Jurkat, Clone E6-1 (cell line): ENCODE data around the gene INO80.
A peak's percentile ranks its signal among the peaks of the same experiment; 100 is the strongest.
"Not testable (repeated sequence)": the region's sequence is repeated elsewhere in the genome, so short reads cannot be mapped to it uniquely, and the experiment has no call there.

Experiments
- DNase-seq: peaks from one replicate; pipeline ENCODE4 v3.0.0-alpha.2; 2011; ENCODE audit warnings: low read depth, low spot score
- H3K4me3 ChIP-seq: 2 replicates; pipeline ENCODE4 v1.5.1; 2011; ENCODE audit warnings: mild to moderate bottlenecking, low read length, control low read depth, moderate library complexity

Gene INO80

DNA sequence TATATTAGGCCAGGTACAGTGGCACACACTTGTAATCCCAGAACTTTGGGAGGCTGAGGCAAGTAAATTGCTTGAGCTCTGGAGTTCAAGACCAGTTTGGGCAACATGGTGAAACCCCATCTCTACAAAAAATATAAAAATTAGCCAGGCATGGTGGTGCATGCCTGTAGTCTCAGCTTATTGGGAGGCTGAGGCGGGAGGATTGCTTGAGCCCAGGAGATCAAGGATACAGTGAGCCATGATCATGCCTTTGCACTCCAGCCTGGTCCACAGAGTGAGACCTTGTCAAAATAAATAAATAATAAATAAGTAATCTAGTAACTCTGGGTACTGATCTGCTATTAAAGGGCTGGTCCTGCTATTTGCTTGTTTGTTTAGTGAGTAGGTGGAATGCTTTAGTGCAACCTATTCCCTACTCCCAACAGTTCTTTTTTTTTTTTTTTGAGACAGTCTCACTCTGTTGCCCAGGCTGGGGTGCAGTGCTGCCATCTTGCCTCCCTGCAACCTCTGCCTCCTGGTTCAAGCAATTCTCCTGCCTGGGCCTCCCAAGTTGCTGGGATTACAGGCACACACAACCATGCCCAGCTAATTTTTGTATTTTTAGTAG, 9.1 kb upstream of the INO80 start:
- DNase-seq: no peak
- no peak overlapping the region for H3K4me3 ChIP-seq

DNA sequence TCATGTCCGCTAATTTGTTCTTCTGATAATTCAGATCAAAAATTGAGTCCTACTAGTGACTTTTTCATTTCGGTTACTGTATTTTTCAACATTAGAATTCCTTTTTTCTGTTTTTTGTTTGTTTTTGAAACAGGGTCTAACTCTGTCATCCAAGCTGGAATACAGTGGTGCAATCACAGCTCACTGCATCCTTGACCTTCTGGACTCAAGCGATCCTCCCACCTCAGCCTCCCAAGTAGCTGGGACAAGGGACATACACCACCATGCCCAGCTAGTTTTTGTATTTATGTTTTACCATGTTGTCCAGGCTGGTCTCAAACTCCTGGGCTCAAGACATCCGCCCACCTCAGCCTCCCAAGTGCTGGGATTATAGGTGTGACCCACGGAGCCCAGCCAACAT, 8.0 kb upstream of the INO80 start:
- no peak overlapping the region for H3K4me3 ChIP-seq
- DNase-seq: no peak

DNA sequence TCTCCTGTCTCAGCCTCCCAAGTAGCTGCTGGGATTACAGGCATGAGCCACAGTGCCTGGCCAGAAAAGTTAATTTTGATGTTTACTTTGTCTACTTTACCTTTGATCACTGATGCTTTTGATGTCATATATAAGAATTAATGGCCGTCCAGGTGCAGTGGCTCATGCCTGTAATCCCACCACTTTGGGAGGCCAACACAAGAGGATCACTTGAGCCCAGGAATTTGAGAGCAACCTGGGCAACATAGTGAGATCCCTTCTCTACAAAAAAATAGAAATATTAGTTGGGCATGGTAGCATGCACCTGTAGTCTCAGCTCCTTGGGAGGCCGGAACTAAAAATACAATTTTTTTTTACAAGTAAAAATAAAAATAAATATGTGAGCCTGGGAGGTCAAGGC, 6.8 kb upstream of the INO80 start:
- no peak overlapping the region for H3K4me3 ChIP-seq

DNA sequence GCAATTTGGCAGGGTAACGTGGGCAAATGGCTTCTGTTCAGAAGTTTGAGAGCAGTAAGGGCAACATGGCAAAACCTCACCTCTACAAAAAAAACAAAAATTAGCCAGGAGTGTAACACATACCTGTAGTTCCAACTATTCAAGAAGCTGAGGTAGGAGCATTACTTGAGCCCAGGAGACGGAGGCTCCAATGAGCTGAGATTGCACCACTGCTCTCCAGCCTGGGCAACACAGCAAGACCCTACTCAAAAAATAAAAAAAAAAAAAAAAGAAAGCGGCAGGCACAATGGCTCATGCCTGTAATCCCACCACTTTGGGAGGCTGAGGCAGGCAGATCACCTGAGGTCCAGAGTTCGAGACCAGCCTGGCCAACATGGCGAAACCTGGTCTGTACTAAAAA, 5.9 kb upstream of the INO80 start:
- H3K4me3 ChIP-seq: no peak overlapping the region
- DNase-seq: no peak

More for the DNA sequence above, 6.8 kb upstream of the INO80 start:
- no peak for DNase-seq

DNA sequence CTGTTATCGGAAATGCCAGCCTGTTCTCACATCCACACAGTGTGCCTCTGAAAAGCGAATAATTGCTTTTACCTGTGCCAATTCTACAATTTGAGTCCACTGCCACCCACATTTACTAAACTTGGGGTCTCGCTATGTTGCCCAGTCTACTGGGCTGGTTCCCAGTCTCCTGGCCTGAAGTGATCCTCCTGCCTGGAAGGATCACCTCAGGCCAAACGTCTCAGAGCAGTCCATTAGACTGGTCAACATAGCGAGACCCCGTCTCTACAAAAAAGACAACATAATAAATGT, 827 bp upstream of the INO80 start:
- no peak for DNase-seq
- H3K4me3 ChIP-seq: peak overlapping the region; percentile 94

DNA sequence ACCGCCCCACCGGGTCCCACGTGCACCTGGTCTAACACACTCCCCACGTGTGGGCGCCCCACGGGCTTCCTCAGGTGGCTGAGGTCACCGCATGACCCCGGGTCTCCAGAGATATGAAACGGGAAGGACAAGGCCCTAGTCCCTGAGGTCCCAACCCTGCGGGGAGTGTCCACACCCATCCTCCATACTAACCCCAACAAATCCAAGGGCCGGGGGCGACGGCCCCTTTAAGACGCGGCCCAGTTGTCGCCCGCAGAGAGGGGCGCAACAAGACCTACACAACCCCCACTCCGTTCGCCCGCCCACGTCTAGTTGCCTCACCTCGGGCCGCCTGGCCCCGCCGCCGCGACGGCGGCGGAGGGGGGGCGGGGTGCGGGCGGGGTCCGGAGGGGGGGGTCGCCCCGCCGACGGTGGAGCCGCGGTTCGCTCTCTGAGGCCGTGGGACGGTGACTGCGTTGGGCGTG, 396 bp downstream of the INO80 start:
- DNase-seq: peak; percentile 57

DNA sequence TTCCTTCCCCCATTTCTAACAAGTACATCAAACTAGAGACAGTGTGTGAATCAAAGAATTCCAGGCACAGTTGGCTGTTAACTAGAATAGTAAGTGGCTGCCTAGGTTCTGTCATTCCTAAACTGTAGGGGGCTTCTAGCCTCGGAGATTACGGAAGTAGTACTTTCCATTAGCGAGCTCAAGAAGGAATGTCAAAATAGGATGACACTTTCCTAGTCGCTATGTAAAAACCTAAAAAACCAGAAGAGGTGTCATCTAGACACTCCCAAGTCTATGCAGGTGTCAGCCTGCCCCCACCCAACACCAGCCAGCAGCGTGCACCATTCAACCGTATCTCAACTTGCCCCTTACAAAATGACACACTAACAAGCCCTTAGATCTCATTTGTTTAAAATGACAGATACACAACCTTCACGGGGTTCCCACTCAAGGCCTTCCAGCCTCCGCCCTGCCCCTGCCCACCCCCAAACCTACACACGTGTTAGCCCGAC, 874 bp downstream of the INO80 start:
- peak; percentile 54 for DNase-seq

More for the DNA sequence above, 396 bp downstream of the INO80 start:
- peak overlapping the region; percentile 94 for H3K4me3 ChIP-seq

DNA sequence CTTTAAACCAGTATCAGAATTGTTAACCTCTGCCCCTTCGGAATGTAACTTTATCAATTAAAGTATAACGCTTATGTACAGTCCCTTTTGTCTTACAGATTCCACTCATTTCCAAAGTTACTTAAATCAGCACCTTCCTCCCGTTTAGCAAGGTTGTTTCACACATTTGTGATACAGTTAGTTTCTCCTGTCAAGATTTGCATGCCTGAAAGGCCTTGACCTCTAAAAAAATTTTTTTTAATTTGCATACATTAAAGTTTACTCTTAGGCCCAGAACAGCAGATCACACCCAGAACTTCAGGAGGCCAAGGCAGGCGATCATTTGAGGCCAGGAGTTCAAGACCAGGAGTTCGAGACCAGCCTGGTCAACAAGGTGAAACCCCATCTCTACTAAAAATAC, 9.1 kb downstream of the INO80 start:
- DNase-seq: no peak
- H3K4me3 ChIP-seq: no peak overlapping the region

More for the DNA sequence above, 874 bp downstream of the INO80 start:
- H3K4me3 ChIP-seq: peak overlapping the region; percentile 94

DNA sequence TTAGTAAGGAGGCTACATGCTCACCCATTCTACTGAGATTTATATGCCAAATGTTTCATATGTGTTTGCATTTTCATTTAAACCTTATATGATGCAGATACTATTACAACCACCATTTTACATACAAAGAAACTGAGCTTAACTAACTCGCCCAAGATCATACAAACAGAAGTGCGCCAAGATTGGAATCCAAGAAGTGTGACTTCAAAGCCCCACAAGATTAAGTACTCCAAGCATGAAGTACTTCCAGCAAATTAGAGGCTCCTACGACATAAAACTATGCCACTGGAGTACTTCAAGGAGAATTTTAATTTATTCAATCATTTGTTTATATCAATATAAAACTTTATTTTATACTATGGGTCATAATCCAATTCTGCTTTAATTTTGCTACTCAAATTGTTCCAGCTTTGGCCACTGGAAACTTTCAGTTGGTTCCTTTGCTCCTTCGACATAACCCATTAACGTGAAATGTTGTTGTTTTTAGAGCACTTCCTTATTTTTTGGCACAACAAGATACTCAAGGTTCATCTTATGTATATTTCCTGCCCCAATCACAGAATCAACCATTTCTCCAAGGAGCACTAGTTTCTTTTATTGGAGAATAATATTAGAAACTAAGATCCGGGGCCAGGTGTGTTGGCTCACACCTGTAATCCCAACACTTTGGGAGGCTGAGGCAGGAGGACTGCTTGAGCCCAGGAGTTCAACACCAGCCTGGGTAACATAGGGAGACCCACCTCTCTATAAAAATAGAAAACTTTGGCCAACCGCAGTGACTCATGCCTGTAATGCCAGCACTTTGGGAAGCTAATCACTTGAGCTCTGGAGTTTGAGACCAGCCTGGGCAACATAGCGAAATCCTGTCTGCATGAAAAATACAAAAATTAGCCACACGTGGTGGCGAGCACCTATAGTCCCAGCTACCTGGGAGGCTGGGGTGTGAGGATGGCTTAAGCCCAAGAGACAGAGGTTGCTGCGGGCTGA, 10.4 kb downstream of the INO80 start:
- no peak overlapping the region for H3K4me3 ChIP-seq
- no peak for DNase-seq

DNA sequence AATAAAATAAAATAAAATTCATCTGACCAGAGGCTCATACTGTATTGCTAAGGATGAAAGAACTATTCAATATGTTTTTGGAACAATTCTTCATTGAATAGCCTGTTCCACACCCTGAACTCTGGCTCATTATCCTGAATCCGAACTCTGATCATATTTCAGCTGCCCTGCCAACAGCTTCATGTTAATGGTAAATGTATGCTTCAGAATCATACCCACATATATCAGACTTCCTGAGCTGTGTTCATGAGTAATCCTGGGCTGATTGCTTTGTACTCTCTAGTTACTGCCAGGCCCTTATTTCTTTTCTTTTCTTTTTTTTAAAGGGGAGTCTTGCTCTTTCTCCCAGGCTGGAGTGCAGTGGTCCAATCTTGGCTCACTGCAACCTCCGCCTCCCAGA, 11.8 kb downstream of the INO80 start:
- no peak overlapping the region for H3K4me3 ChIP-seq
- no peak for DNase-seq

DNA sequence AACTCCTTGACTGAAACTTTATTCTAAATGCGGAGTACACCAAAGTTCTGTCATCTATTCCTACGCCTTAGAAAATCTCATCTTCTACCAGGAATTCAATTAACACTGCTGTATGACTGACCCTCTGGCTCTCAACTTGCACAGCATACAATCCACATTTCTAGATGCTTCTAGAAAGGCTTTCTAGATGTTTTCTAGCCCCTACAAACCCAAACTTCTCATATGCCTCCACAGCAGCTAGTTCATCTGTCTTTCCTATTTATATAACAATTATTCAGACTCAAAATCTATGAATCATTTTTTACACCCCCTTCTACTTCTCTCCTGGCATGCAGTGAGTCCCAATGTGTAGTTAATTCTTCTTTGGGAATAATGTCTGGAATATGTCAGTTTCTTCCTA, 13.2 kb downstream of the INO80 start:
- no peak for DNase-seq
- no peak overlapping the region for H3K4me3 ChIP-seq

DNA sequence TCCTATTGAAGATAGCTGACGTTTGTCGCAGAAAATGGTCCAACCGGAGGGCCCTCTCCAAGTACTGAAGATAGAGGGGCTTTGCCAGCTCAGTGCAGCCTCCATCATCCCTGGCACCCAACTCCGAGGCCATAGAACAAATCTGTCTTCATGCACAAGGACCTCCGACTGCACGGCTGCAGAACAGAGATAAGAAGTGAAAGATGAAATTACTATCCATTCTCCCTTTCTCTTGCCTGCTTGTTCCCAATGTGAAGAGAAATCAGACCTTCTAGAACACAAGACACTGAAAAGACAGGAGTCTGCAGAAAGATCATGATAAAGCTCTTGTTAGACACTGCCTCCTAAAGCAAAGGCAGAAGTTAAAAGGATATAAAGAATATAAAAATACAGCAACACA, 19.9 kb downstream of the INO80 start:
- no peak for DNase-seq
- H3K4me3 ChIP-seq: no peak overlapping the region

DNA sequence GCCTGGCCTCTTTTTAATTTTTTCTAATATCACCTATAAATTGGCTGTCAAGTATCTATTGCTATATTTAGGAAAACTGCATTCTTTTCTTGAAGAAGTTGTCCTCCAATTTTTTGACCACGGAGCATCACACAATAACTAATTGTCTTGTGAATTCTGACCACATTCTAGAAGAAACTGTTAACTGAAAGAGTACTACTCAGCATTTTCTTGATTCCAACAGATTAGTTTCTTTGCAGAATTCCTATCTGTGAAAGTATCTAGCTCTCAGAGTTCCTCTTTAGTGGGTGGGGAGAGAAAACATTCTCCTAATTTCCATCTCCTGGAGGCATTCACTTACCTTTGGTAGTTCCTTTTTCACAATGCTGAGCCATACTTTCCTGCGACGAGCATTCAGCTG, 31.1 kb downstream of the INO80 start:
- no peak for DNase-seq

DNA sequence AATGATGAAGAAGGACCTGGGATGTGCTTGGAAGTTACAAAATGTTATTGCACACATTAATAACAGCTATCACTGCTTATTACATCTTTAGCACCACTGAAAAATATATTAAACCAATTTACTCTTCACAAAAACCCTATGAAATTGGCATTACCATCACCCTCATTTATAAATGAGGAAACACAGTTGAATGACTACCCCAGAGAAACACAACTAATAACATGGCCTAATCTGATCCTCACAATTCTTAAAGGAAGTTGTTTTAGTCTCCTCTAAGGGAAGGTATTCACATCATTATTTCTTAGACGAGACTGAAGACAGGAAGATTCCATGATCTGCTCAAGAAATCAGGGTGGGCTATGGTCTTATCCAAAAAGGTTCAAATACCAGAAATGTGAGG, 35.9 kb downstream of the INO80 start:
- DNase-seq: no peak
- no peak overlapping the region for H3K4me3 ChIP-seq

More for the DNA sequence above, 31.1 kb downstream of the INO80 start:
- no peak overlapping the region for H3K4me3 ChIP-seq

DNA sequence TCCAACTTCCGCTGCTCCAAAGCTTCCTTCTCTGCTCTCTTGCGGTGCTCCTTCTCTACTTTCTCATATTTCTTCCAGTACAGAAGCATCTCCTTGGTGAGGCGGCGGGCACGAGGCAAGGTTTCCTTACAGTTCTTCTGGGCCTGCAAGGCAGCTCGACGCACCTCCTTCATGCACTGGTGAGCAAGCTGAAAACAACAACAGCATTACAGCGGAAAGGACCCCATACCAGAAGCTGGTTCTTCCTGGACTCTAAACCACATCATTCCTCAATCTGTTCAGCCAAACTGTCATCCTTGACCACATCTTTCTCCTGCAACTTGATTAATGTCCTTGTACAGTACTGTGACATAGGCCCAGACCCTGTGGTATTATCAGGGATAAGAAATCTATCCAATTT, 36.4 kb downstream of the INO80 start:
- DNase-seq: no peak
- H3K4me3 ChIP-seq: no peak overlapping the region

DNA sequence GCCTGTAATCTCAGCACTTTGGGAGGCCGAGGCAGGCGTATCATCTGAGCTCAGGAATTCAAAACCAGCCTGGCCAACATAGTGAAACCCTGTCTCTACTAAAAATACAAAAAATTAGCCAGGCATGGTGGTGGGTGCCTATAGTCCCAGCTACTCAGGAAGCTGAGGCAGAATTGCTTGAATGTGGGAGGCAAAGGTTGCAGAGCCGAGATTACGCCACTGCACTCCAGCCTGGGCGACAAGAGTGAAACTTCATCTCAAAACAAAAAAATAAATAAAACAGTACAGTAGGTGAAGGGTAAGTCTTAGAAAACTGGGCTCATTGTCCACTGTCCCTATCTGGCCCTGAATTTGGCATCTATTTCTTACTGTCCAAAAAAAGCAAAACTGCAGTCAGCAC, 37.2 kb downstream of the INO80 start:
- H3K4me3 ChIP-seq, DNase-seq: not testable (repeated sequence)

DNA sequence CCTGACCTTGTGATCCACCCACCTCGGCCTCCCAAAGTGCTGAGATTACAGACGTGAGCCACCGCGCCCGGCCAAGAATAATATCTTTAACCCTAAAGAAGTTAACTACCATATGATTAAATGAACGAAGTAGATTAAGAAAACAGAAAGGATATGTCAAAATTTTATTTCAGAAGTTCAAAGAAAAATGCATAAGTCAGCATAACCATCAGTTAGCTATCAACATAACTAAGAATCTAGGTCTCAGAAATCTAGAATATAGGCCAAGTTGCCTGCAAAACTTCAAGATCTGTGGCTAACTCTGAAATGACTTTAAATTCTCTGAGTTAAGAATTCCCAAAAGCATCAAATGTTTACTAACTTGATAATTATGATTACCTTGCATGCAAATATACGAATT, 38.0 kb downstream of the INO80 start:
- no peak for DNase-seq

DNA sequence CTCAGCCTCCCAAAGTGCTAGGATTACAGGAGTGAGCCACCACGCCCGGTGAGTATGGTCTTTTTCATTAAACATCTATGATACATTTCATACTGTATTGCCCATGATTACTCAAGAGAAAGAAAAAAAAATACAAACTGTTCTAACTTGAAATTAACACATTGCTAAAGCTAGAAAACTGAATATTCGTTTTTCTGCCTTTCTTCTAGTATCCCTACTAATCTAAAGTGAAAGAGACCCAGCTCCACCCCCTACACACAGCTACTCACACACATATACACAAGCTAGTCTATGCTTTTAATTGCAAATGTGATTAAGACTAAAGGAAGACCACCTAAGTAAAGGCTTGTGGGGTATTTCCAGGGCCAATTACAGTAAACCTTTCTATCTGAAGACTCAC, 43.1 kb downstream of the INO80 start:
- no peak for DNase-seq
- no peak overlapping the region for H3K4me3 ChIP-seq

More for the DNA sequence above, 38.0 kb downstream of the INO80 start:
- H3K4me3 ChIP-seq: no peak overlapping the region

DNA sequence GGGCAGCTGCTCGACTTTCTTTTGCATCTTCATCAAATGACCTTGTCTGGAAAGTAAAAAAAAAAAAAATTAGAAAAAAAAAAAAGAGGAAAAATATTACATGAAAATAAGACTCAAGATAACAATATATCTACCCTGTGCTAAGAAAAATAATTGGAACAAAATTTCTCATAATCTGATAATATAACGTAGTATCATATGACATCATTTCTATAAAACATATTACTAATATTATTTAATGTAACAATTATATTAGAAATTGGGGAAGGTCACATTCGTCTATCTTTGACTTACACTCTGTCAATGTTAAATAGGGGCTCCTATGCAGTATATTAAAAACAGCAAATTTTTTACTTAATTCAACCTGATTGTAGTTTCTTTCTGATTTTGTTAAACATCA, 44.1 kb downstream of the INO80 start:
- H3K4me3 ChIP-seq: no peak overlapping the region
- DNase-seq: no peak

DNA sequence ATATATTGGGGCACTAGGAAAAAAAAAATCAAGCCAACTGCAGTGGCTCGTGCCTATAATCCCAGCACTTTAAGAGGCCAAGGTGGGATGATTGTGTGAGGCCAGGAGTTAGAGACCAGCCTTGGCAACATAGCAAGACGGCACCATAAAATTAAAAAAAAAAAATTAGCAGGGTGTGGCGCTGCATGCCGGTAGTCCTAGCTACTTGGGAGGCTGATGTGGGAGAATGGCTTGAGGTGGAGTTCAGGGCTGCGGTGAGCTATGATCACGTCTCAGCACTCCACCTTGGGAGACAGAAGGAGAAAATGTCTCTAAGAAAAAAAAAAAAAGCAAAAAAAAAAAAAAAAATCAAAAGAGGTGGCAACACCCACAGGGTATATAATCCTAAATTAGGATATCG, 49.6 kb downstream of the INO80 start:
- DNase-seq: no peak
- H3K4me3 ChIP-seq: no peak overlapping the region
